Measurements from ENCODE around the gene WFIKKN2.
"Not testable (repeated sequence)": the region's sequence is repeated elsewhere in the genome, so short reads cannot be mapped to it uniquely, and the experiment has no call there.

WFIKKN2 gene, protein sequence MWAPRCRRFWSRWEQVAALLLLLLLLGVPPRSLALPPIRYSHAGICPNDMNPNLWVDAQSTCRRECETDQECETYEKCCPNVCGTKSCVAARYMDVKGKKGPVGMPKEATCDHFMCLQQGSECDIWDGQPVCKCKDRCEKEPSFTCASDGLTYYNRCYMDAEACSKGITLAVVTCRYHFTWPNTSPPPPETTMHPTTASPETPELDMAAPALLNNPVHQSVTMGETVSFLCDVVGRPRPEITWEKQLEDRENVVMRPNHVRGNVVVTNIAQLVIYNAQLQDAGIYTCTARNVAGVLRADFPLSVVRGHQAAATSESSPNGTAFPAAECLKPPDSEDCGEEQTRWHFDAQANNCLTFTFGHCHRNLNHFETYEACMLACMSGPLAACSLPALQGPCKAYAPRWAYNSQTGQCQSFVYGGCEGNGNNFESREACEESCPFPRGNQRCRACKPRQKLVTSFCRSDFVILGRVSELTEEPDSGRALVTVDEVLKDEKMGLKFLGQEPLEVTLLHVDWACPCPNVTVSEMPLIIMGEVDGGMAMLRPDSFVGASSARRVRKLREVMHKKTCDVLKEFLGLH

DNA sequence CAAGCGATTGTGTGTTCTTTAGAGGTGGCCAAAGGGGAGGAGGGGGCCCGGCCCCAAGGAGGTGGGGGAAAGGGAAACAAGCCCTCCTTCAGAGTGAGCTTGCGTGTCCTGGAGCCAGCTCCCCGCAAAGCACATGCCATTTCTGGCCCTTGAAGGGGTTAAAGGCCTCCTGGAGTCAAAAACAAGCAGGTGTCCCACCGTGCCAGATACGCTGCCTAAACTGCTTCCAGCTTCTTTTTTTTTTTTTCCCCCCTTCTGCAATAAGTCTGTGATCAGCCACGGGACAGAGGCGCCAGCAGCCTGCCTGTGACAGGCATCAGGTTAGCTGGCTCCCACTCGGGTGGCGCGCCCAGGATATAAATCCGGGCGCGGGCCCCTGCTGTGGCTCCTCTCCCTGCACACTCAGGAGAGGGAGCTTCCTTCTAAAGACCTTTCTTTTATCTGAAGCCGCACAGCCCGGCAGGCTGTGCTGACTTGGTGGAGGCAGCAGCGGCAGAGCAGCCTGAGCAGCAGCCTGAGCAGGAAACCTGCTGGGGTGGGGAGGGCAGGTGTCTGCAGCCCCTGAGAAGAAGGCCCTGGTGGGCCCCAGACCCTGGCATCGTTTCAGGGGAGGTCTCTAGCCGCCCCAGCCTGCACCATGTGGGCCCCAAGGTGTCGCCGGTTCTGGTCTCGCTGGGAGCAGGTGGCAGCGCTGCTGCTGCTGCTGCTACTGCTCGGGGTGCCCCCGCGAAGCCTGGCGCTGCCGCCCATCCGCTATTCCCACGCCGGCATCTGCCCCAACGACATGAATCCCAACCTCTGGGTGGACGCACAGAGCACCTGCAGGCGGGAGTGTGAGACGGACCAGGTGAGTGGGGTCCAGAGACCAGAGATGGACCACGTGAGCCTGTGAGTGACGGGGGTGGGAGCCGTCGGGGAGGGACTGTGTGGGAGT, at the start of gene WFIKKN2:
Gene WFIKKN2 (plus strand): TSS at position 286 of the 934 bp plus-strand sequence. CDS start 352 bp downstream, at position 638.
- DNase-seq = no peak

DNA sequence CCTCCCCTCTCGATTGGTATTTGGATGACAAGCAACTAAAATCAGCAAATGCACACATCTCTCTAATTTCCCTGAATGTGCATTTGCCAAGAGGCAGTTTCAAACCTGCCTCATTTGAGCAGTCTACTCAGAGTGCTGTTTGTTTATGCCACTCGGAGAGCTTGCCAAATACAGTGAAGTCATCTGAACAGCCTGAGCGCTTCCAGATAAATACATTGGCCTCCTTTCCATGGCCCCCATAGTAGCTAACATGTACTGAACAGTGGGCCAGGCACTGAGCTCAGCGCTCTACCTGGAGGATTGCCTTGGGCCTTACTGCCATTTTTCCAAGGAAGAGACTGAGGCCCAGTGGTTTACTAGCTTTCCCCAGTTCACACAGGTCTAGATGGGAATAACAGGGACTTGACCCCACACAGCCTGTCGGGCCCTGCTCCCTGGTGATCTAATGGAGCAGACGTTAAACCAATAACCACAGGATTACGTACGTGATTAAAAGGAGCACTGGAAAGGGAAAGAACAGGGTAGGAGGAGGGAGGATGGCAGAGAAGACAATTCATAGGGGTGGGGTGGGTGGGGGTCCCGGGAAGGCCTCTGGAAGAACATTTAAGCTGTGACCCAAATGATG, 49.3 kb upstream of the WFIKKN2 start:
- no peak for DNase-seq

DNA sequence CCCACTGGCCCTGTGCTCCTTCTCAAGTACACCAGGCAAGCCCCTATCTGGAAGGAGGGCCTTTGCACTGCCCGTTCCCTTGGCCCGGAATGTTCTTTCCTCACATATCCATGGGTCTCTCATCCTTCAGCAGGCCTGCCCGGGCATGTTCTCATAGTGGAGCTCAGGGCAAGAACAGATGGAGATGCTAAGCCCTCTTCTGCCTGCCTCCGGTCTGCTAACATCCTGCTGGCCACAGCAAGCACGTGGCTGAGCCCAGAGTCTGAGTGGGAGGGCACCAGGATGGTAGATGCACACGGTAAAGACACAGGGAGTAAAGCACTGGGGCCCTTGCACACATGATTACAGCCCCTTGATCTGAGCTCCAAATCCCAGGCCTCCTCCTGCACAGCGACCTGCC, 48.3 kb upstream of the WFIKKN2 start:
- no peak for DNase-seq

DNA sequence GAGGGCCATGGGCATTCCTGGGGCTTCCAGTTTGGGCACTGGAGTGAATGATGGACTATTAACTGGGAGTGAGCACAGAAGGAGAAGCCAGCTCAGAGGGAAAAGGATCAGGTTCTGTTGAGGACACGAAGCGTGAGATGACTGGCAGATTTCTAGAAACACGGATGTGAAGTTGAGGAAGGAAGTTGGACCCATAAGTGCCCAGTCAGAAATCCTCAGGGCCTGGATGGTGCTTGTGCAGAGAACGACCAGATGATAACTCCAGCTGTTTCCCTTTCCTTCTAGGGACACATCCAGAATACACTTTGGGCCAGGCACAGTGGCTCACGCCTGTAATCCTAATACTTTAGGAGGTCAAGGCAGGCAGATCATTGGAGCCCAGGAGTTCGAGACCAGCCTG, 44.8 kb upstream of the WFIKKN2 start:
- DNase-seq = no peak

DNA sequence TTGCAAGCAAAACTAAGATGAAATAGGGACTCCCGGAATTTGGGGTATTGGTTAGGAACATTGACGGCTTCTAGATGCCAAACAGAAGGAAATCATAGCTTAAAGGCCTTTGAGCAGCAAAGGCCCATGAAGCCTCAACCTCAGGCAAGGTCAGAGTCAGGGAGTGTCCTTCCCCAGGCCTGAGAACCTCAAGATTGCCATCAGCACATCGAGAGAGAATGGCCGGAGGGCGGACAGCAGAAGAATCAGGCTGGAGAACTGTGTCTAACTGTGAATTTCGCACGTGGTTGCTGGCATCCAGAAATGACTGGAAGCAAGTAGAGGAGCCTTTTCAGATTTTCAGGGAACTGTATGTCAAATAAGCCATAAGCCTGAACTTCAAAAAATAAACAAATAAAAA, 43.3 kb upstream of the WFIKKN2 start:
- DNase-seq = no peak

DNA sequence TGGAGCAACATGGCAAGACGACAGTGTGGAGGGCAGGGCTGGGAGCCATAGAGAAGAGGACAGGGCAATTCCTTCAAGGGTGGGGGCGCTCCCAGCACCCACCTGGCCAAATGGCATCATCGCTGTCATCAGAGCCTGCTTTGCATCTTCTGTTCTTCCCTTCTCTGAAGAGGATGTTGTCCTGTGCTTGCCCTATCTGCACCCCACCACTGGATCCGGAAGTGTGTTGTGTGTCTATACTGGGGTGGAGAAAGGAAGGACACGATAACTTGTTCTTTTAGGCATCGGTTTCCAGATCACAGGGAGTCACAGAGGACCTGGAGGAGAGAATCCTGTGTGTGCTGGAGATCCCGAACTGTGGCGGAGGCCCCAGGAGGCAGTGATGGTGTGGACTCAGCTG, 42.4 kb upstream of the WFIKKN2 start:
- no peak for DNase-seq

DNA sequence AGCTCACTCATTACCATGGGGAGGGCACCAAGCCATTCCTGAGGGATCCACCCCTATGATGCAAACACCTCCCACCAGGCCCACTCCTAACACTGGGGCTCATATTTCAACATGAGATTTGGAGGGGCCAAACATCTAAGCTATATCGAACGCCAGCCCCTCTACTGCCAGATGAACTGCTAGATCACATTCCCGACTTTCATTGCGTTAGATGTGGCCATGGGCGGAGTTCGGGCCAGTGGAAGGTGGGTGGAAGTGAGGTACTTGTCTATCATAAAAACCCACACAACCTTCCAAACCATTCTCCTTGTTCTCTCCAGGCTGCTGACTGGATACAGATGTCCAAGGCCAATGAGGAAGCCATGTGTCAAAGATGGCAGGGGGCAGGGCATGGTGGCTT, 41.0 kb upstream of the WFIKKN2 start:
- no peak for DNase-seq

DNA sequence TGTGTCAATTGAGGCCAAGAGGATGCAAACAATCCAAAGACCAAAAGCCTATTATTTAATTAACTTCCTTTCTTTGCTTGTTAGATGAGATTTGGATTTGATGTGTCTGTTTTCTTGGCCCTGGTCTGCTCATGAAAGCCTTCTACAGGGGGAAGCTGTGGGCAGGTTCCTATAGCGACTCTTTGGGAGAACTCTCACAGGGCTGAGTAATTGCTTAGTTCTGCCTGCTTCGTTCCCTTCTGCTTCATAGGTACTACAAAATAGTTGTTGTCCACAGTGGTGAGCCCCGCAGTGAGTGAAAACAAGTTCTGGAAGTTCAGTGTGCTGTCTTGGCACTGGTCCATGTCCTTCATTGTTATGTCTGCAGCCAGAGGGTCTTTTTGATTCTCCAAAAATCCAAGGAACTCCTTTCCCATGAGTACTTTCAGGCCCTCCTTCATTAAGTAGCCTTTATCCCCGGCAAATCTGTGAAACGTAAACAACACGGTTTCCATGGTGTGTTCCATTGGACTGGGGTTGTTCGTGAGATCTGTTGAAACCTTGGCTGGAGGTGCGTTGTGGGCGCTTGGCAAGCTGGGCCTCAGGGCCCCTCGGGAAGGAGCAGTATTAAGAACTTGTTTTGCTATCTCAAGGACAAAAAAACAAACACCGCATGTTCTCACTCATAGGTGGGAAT, 38.1 kb upstream of the WFIKKN2 start:
- no peak for DNase-seq

DNA sequence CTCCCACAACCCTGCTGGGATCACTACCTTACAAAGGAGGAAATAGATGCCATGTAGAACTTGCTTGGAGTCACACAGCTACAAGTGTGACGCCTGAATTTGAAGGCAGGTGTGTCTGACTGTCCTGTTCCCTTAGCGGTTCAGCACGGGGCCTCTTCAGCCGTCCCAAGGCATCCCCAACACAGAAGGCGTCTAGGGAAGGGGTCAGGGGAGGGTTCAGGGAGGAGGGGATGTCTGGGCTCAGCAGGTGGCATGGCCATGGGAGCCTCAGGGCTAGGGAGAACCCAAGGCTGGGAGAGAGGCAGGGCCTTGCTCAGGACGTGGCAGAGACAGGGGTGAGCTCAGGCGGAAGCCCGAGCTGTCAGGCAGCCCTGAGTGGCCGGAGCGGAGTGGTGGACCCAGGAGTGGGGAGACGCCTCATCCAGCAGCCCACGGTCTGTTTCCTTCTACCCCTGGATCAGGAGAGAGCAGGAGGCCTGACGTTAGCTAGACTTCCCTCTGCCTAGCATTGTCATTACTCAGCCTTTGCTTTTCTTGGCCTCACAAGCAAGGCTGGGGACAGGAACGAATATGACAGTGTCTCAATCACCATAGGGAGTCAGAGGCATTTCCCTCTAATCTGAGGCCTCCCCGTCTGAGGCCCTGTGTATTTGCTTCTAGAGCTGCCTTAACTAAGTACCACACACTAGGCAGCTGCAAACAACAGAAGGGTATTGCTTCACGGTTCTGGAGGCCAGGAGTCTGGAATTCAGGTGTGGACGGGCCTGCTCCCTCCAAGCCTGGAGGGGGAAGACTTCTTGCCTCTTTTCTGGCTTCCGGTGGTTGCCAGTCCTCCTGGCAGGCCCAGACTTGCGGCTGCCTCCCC, 36.7 kb upstream of the WFIKKN2 start:
- no peak for DNase-seq

DNA sequence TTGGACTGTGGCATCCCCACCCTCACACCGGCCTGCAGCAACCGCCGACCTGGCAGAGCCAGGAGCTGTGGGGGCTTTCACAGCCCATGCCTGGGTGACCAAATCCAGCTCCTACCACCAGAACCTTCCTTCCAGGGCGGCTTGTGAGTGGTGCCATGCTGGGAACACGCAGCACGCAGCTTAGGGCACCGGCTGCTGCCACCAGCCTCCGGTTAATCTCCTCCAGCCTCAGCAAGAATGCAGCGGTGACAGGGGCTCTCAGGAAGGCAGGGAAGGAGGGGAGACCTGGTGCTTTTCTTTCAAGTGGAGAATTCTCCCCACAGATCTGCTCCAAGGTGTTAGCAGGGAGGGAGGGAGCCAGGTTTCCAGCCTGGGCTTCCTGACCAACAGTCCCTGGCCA, 35.8 kb upstream of the WFIKKN2 start:
- no peak for DNase-seq

DNA sequence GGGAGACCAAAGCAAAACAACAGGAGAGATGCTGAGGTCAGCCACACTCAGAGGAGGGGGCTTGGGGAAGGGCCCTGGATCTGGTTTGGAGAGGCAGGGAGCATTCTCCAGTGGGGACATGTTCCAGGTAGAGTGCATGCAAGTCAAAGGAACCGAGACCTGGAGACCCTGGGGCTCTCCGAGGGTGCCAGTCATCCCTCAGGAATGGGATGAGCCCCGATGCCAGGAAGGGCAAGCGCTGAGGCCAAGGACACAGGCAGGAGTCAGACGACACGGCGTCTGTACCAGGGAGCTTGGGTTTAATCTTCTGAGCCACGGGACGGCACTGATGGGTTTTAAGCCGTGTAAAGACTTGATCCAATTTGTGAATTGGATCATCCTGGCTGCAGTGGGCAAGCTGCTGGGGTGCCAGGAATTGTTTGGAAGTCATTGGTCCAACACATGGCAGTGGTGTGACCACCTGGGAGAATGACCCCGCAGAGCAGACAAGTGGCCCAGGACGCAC, 35.1 kb upstream of the WFIKKN2 start:
- no peak for DNase-seq

DNA sequence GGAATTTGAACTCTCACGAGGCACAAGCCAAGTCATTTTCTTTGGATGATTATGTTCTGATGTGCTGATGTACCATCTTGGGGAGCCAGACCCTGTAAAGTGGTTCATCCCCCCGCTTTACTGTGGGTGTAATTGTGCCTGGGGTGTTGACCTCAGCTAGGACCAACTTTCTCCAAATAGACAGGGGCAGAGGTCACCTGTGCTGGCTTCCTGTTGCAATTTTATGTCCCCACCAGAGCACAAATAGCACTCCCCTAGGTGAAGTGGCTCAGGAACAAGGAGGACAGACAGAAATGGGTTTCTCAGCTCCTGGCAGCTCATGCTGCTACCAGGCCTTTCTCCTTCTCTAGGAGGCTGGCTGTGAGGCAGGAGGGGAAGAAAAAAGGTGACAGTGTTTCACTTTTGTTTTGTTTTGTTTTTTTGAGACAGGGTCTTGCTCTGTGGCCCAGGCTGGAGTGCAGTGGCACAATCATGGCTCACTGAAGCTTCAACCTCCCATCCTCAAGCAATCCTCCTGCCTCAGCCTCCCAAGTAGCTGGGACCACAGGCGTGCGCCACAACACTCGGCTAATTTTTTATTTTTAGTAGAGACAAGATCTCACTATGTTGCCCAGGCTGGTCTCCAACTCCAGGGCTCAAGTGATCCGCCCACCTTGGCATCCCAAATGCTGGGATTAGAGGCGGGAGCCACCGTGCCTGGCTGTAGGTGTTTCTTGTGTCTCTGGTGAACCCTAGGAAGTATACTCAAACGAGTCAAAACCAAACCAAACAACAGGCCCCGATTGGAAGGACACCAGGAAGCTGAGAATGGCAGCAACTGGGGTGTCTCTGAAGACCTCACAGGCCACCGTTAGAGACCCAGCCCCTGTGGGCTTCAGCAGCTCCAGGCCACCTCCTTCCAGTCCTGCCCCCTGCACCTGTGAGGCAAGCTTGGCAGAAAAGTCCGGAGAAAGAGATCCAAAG, 32.5 kb upstream of the WFIKKN2 start:
- DNase-seq = no peak

DNA sequence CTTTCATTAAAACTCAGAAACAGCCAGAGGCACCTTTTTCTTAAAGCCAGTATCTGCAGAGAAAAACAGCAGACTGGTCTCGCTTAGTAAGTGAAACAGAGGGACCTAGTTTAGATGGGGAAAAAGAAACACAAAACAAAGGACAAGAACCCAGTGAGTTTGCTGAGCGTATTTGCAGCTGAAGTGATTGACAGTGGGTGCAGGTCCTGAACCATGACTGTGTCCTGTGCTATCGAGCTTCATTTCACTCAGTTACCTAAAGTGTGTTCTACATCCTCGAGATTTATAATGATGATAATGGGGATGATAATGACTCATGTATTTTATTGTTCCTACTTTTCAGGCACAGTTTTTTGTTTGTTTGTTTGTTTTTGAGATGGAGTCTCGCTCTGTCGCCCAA, 31.7 kb upstream of the WFIKKN2 start:
- DNase-seq = no peak

DNA sequence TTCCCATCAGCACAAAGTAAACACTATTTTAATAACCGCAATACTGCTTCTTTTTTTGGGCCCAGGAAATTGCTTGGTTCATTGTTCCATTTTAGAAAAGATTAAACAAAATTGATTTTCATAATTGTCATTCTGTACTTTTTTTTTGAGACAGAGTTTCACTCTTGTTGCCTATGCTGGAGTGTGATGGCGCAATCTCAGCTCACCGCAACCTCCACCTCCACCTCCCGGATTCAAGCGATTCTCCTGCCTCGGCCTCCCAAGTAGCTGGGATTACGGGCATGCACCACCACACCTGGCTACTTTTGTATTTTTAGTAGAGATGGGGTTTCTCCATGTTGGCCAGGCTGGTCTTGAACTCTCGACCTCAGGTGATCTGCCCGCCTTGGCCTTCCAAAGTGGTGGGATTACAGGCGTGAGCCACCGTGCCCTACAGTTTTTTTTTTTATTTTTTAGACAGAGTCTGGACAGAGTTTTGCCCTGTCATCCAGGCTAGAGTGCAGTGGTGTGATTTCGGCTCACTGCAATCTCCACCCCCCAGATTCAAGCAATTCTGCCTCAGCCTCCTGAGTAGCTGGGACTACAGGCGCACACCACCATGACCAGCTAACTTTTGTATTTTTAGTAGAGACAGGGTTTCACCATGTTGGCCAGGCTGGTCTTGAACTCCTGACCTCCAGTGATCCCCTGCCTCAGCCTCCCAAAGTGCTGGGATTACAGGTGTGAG, 30.5 kb upstream of the WFIKKN2 start:
- not testable (repeated sequence) for DNase-seq

DNA sequence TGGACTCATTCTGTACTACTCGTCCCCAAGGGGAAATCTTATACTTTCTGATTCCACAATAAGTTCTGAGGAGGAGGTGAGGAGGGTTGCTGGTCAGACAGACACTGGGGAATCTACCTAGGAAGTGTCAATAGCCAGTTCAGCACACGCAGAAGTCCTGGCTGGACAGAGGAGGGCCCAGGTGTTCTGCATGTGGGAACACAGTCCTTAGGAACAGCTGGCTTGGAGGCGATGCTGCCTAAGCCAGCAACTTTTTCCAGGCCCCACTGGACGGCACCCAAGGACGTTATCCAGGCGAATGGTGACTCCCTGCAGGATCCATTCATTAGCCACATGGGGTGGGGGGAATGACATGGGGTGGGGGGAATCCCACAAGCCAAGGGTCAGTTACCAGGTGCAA, 29.9 kb upstream of the WFIKKN2 start:
- no peak for DNase-seq

DNA sequence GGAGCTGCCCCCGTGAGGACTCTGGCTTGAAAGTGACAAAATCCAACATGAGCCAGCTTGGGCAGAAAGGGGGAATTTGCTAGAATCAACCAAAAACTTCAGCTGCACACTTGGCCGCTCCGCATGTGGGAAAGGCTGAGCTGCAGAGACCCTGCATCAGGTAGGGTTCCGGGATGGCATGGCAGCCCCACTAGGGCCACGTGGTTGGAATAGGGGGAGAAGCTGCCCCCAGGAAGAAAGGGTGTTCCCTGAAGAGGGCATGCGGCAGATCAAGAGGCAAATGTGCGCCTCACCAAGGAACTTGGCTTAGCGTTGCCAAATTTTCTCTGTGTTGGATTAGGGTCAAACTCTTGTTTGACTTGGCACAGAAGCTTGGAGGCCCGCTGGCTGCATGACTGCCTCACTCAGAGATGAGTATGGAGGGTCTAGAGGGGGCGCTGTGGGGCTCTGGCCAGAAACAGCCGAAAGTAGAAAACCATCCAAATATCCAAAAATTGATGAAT, 29.2 kb upstream of the WFIKKN2 start:
- no peak for DNase-seq

DNA sequence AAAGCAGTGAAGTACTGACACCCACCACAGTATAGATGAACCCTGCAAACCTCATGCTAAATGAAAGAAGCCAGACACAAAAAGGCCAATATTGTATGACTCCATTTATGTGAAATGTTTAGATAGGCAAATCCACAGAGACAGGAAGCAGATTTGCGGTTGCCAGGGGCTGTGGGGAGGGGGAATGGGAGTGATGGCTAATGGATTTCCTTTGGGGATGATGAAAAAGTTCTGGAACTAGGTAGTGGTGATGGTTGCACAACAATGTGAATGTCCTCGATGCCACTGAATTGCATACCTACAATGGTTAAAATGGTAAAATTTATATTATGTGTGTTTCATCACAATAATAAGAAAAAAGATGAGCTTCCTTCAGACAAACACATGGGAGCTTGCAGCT, 28.4 kb upstream of the WFIKKN2 start:
- DNase-seq = no peak

DNA sequence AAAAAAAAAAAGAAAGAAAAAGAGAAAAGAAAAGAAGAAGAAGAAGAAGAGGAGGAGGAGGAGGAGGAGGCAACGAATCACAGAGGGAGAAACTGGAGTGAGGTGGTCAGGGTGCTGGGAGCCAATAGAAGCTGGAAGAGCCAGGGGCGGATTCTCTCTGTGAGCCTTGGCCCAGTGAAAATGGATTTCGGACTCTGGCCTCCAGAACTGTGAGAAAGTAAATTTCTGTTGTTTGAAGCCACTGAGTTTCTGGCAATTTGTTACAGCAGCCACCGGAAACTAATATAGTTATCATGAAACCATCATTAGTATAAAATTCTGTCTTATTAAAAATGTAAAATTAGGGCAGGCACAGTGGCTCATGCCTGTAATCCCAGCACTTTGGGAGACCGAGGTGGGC, 27.7 kb upstream of the WFIKKN2 start:
- DNase-seq = no peak

DNA sequence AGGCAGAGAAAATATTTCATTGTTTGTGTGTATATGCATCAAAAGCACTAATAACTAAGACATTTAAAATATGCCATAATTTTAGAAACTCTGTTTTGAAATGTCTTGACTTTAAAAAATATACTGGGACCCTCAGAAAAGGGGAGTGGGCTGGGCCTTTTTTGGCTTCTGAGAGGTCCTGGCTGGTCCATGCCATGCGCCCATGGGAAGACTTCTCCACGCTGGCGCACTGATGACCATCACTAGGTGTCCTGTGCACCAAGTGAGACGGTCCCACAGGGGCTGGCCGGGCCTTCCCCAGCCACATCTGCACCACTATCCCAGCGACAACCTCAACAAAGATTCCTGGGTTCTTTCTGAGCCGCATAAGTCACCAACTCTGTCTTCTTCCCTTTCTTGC, 27.0 kb upstream of the WFIKKN2 start:
- DNase-seq = no peak
